AG10803 (cell line): ENCODE measurements around the gene NELL1.

Source experiments
- DNase-seq: peaks from one replicate; pipeline ENCODE4 v3.0.0; 2010; ENCODE audit warnings: low read depth
- H3K4me3 ChIP-seq: 2 replicates; pipeline ENCODE4 v1.5.1; 2011; ENCODE audit warnings: mild to moderate bottlenecking, low read length, control low read depth
- TF ChIP-seq, protein P1 (sequence below): conservative IDR thresholded peaks from 2 replicates; pipeline ENCODE4 v1.5.1; 2011; ENCODE audit warnings: mild to moderate bottlenecking, low read length, control low read depth, inconsistent platforms

NELL1 gene

DNA sequence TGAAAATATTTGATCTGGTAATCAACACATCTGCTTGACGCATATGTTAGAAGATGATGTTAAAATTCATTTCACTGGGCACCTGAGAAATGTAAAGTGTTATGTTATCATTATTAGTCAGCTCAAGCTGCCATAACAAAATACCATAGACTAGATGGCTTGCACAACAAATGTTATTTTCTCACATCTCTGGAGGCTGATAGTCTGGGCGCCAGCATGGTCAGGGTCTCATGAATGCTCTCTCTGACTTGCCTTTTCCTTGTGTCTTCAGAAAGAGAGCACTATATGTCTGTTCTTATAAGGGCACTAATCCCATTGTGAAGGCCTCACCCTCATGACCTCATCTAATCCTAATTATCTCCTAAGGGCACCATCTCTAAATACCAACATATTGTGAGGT is 435.3 kb downstream of the NELL1 start:
- no peak overlapping the region for H3K4me3 ChIP-seq
- DNase-seq = no peak
- TF ChIP-seq, protein P1, sequence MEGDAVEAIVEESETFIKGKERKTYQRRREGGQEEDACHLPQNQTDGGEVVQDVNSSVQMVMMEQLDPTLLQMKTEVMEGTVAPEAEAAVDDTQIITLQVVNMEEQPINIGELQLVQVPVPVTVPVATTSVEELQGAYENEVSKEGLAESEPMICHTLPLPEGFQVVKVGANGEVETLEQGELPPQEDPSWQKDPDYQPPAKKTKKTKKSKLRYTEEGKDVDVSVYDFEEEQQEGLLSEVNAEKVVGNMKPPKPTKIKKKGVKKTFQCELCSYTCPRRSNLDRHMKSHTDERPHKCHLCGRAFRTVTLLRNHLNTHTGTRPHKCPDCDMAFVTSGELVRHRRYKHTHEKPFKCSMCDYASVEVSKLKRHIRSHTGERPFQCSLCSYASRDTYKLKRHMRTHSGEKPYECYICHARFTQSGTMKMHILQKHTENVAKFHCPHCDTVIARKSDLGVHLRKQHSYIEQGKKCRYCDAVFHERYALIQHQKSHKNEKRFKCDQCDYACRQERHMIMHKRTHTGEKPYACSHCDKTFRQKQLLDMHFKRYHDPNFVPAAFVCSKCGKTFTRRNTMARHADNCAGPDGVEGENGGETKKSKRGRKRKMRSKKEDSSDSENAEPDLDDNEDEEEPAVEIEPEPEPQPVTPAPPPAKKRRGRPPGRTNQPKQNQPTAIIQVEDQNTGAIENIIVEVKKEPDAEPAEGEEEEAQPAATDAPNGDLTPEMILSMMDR = no peak

DNA sequence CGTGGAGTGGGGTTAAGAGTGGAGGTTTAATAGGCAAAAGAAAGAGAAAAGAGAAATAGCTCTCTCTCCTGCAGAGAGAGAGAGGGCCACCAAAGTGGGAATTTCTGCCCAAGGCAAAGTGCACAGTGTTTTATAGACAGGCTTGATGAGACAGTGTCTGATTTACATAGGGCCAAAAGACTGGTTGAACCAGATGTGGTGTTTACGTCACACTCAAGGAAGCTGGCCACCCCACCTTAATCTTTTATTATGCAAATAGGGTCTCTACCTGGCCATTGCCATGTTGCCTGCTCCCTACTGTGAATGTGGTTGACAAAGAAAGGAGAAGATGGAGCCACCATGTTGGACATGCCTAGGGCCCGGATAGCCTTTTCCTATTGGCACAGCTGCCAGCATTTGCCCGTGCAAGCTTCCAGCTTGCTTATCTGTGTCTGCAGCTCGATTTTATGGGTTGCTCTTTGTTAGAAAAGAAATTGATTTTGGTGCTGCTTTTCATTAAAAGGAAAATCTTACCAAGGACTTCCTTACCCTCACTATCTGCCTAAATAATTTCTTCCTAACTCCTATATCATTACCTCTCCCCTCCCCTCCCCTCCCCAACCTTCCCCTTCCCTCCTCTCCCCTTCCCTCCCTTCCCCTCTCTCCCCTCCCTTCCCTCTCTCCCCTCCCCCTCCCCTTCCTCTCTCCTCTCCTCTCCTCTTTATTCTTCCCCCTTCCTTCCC is 436.0 kb downstream of the NELL1 start:
- TF ChIP-seq, protein P1 = no peak
- no peak for DNase-seq
- no peak overlapping the region for H3K4me3 ChIP-seq

DNA sequence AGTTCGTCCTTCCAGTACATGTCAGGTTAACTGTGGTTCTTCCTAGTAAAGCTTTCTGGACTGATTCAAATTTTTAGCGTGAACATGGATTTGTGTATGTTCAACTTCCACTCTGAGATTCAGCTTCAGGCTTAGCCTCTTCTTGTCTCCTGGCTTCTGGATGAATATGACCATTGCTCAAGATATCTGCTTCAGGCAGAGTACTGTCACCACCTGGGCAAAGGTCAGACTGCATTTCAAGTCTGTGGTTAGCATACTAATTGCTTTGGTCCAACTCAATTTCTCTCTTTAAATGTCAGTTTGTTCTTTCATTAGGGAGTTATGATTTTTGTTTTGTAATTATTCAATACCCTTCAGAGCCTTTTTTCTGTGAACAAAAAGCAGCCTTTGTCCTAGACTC is 440.0 kb downstream of the NELL1 start:
- DNase-seq = no peak
- TF ChIP-seq, protein P1 = no peak
- H3K4me3 ChIP-seq = no peak overlapping the region

DNA sequence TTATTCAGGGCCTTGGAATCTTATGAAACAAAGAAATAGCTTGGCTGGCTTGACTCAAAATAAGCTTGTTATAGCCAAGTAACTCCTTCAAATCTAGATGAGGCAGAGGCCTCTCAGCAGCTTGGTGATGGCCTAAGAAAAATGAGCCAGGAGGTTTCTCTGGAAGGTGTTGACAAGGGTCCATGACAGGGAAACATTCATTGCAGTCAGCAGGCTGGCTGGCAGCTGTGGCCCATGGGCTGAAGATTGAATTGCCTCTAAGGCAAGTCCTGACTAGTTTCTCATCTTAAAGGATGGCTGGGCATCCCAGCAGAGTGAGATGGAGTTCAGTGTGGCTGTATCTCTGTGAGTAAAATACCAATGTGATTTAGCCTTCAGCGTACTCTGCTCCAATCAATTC is 441.0 kb downstream of the NELL1 start:
- DNase-seq = no peak
- no peak overlapping the region for H3K4me3 ChIP-seq
- TF ChIP-seq, protein P1 = no peak

DNA sequence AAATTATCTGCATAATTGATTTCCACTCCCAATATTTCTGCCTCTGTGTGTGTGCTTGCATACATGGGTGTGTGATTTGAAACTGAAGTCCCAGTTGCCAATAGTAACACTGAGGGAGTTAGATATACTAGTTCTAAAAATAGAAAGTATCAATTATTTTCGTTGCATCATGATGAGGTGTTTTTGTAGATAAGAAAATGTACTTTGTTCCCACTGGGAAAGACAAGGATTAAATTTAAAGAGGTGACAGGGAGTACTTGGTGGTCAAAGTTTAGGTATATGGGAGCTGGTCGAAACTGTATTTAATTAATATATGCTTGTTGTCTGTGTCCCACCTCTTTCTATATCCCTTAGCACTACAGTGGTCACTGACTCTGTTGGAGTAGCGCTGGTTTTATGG is 444.5 kb downstream of the NELL1 start:
- no peak for DNase-seq
- TF ChIP-seq, protein P1 = no peak
- no peak overlapping the region for H3K4me3 ChIP-seq

DNA sequence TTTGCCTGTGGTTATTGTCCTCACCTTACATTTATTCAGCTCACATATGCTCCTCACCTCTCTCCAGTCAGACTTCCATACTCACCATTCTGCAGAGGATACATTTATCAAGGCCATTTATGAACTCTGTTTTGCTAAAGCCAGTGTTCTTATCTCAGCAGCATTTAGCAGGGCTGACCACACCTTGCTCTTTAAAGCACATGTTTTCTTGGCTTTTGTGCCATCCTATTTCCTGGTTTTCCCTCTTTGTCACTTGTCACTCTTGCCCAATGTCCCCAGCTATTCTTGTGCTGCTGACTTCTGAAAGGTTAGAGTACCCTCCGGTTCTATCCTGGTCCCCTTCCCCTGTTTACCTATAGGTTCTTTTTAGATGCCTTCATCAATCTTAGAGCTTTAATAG is 446.6 kb downstream of the NELL1 start:
- DNase-seq = no peak
- H3K4me3 ChIP-seq = no peak overlapping the region
- TF ChIP-seq, protein P1 = no peak

DNA sequence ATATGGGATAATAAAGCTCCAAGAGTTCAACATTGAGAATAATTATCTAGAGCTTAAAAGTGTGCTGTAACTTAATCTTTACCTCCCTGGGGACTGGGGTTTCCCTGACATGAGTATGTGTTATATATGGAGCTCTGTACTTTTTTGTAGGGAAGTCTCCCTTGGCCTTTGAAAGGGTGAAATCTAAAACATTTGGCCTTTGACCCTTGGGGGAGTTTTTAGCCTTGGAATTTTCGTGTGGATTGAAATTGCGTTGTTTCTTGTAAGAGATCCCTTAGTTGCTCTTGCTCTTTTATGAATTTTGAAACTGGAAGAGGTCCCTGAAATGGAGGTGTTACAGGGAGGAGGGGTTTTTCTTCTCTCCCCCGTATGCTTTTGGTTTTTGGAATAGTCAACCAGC is 450.0 kb downstream of the NELL1 start:
- no peak overlapping the region for H3K4me3 ChIP-seq
- TF ChIP-seq, protein P1 = no peak
- no peak for DNase-seq
